ENCODE results near the gene CCDC9.
A peak's percentile ranks its signal among the peaks of the same experiment; 100 is the strongest.
"Not testable (repeated sequence)": the region's sequence is repeated elsewhere in the genome, so short reads cannot be mapped to it uniquely, and the experiment has no call there.

Gene CCDC9

GRCh38 chr19:47258434-47258833 lies 2.1 kb downstream of the CCDC9 start:
- Histone ChIP-seq H3K27ac (ENCODE audit: low read depth, low read length) (peak overlapping the region; percentile 90), H3K36me3 (ENCODE audit: control insufficient read depth, insufficient read depth, low read length) (peaks cover 30% of the 10 kb centered on the region), H3K4me1 (ENCODE audit: control insufficient read depth, insufficient read depth, low read length) (peaks cover 12% of the 10 kb centered on the region), H3K4me3 (ENCODE audit: low read length) (peak overlapping the region; percentile 59), H3K27me3 (ENCODE audit: control insufficient read depth, insufficient read depth, low read length) (no peaks in the 10 kb centered on the region), H3K9ac (ENCODE audit: low read length) (no peak overlapping the region)

GRCh38 chr19:47258895-47259555 lies 2.7 kb downstream of the CCDC9 start:
- Histone ChIP-seq H3K36me3 (ENCODE audit: control insufficient read depth, insufficient read depth, low read length) (peaks cover 30% of the 10 kb centered on the region), H3K9ac (ENCODE audit: low read length) (no peak overlapping the region), H3K4me3 (ENCODE audit: low read length) (no peak overlapping the region), H3K4me1 (ENCODE audit: control insufficient read depth, insufficient read depth, low read length) (peaks cover 12% of the 10 kb centered on the region), H3K27me3 (ENCODE audit: control insufficient read depth, insufficient read depth, low read length) (no peaks in the 10 kb centered on the region), H3K27ac (ENCODE audit: low read depth, low read length) (peak overlapping the region; percentile 90)

- peaks cover 12% of the 10 kb centered on the region for H3K4me1 ChIP-seq (ENCODE audit: control insufficient read depth, insufficient read depth, low read length)
- H3K27ac ChIP-seq (ENCODE audit: low read depth, low read length), result no peak overlapping the region
- H3K36me3 ChIP-seq (ENCODE audit: control insufficient read depth, insufficient read depth, low read length), result peaks cover 38% of the 10 kb centered on the region
- no peak overlapping the region for H3K9ac ChIP-seq (ENCODE audit: low read length)
- no peaks in the 10 kb centered on the region for H3K27me3 ChIP-seq (ENCODE audit: control insufficient read depth, insufficient read depth, low read length)
- no peak overlapping the region for H3K4me3 ChIP-seq (ENCODE audit: low read length)
Observed at GRCh38 chr19:47260476-47260875, 4.2 kb downstream of the CCDC9 start.

- not testable (repeated sequence) for H3K4me3 ChIP-seq (ENCODE audit: low read length); H3K27ac ChIP-seq (ENCODE audit: low read depth, low read length); H3K27me3 ChIP-seq (ENCODE audit: control insufficient read depth, insufficient read depth, low read length); H3K9ac ChIP-seq (ENCODE audit: low read length)
- Histone ChIP-seq H3K36me3 (ENCODE audit: control insufficient read depth, insufficient read depth, low read length) (peaks cover 43% of the 10 kb centered on the region), H3K4me1 (ENCODE audit: control insufficient read depth, insufficient read depth, low read length) (peaks cover 12% of the 10 kb centered on the region)
Observed at GRCh38 chr19:47261946-47262793, 5.8 kb downstream of the CCDC9 start.

GRCh38 chr19:47264629-47265028 lies 8.3 kb downstream of the CCDC9 start:
- Histone ChIP-seq H3K27ac (ENCODE audit: low read depth, low read length) (no peak overlapping the region), H3K36me3 (ENCODE audit: control insufficient read depth, insufficient read depth, low read length) (peaks cover 37% of the 10 kb centered on the region), H3K9ac (ENCODE audit: low read length) (no peak overlapping the region), H3K4me3 (ENCODE audit: low read length) (no peak overlapping the region), H3K27me3 (ENCODE audit: control insufficient read depth, insufficient read depth, low read length) (no peaks in the 10 kb centered on the region), H3K4me1 (ENCODE audit: control insufficient read depth, insufficient read depth, low read length) (no peaks in the 10 kb centered on the region)

GRCh38 chr19:47266401-47266941 lies 10.1 kb downstream of the CCDC9 start:
- Histone ChIP-seq H3K9ac (ENCODE audit: low read length) (no peak overlapping the region), H3K4me3 (ENCODE audit: low read length) (no peak overlapping the region), H3K27me3 (ENCODE audit: control insufficient read depth, insufficient read depth, low read length) (no peaks in the 10 kb centered on the region), H3K4me1 (ENCODE audit: control insufficient read depth, insufficient read depth, low read length) (no peaks in the 10 kb centered on the region), H3K27ac (ENCODE audit: low read depth, low read length) (no peak overlapping the region), H3K36me3 (ENCODE audit: control insufficient read depth, insufficient read depth, low read length) (peaks cover 34% of the 10 kb centered on the region)

- H3K27me3 ChIP-seq (ENCODE audit: control insufficient read depth, insufficient read depth, low read length), result no peaks in the 10 kb centered on the region
Observed at GRCh38 chr19:47267350-47267759, 11.0 kb downstream of the CCDC9 start.

GRCh38 chr19:47268028-47268427 lies 11.7 kb downstream of the CCDC9 start:
- Histone ChIP-seq H3K9ac (ENCODE audit: low read length) (no peak overlapping the region), H3K27ac (ENCODE audit: low read depth, low read length) (no peak overlapping the region), H3K36me3 (ENCODE audit: control insufficient read depth, insufficient read depth, low read length) (peaks cover 33% of the 10 kb centered on the region), H3K27me3 (ENCODE audit: control insufficient read depth, insufficient read depth, low read length) (no peaks in the 10 kb centered on the region), H3K4me3 (ENCODE audit: low read length) (no peak overlapping the region), H3K4me1 (ENCODE audit: control insufficient read depth, insufficient read depth, low read length) (no peaks in the 10 kb centered on the region)

More at GRCh38 chr19:47267350-47267759, 11.0 kb downstream of the CCDC9 start:
- Histone ChIP-seq H3K27ac (ENCODE audit: low read depth, low read length) (no peak overlapping the region), H3K36me3 (ENCODE audit: control insufficient read depth, insufficient read depth, low read length) (peaks cover 34% of the 10 kb centered on the region), H3K4me1 (ENCODE audit: control insufficient read depth, insufficient read depth, low read length) (no peaks in the 10 kb centered on the region), H3K9ac (ENCODE audit: low read length) (no peak overlapping the region), H3K4me3 (ENCODE audit: low read length) (no peak overlapping the region)

GRCh38 chr19:47269596-47269995 lies 13.3 kb downstream of the CCDC9 start:
- Histone ChIP-seq H3K9ac (ENCODE audit: low read length) (no peak overlapping the region), H3K27ac (ENCODE audit: low read depth, low read length) (no peak overlapping the region), H3K4me1 (ENCODE audit: control insufficient read depth, insufficient read depth, low read length) (no peaks in the 10 kb centered on the region), H3K27me3 (ENCODE audit: control insufficient read depth, insufficient read depth, low read length) (no peaks in the 10 kb centered on the region), H3K4me3 (ENCODE audit: low read length) (no peak overlapping the region), H3K36me3 (ENCODE audit: control insufficient read depth, insufficient read depth, low read length) (peaks cover 26% of the 10 kb centered on the region)

GRCh38 chr19:47270408-47270807 lies 14.1 kb downstream of the CCDC9 start:
- H3K4me3 ChIP-seq (ENCODE audit: low read length), result no peak overlapping the region
- no peaks in the 10 kb centered on the region for H3K27me3 ChIP-seq (ENCODE audit: control insufficient read depth, insufficient read depth, low read length)
- no peak overlapping the region for H3K27ac ChIP-seq (ENCODE audit: low read depth, low read length)
- peaks cover 2% of the 10 kb centered on the region for H3K4me1 ChIP-seq (ENCODE audit: control insufficient read depth, insufficient read depth, low read length)
- H3K36me3 ChIP-seq (ENCODE audit: control insufficient read depth, insufficient read depth, low read length), result peaks cover 23% of the 10 kb centered on the region
- H3K9ac ChIP-seq (ENCODE audit: low read length), result no peak overlapping the region

GRCh38 chr19:47271949-47272348 lies 15.6 kb downstream of the CCDC9 start:
- Histone ChIP-seq H3K27ac (ENCODE audit: low read depth, low read length) (no peak overlapping the region), H3K4me1 (ENCODE audit: control insufficient read depth, insufficient read depth, low read length) (peaks cover 12% of the 10 kb centered on the region), H3K4me3 (ENCODE audit: low read length) (no peak overlapping the region), H3K27me3 (ENCODE audit: control insufficient read depth, insufficient read depth, low read length) (no peaks in the 10 kb centered on the region), H3K9ac (ENCODE audit: low read length) (no peak overlapping the region), H3K36me3 (ENCODE audit: control insufficient read depth, insufficient read depth, low read length) (peaks cover 19% of the 10 kb centered on the region)

GRCh38 chr19:47272448-47273312 lies 16.4 kb downstream of the CCDC9 start:
- Histone ChIP-seq H3K4me3 (ENCODE audit: low read length) (peak overlapping the region; percentile 94), H3K4me1 (ENCODE audit: control insufficient read depth, insufficient read depth, low read length) (peaks cover 12% of the 10 kb centered on the region), H3K36me3 (ENCODE audit: control insufficient read depth, insufficient read depth, low read length) (peaks cover 14% of the 10 kb centered on the region), H3K9ac (ENCODE audit: low read length) (peak overlapping the region; percentile 62), H3K27ac (ENCODE audit: low read depth, low read length) (peak overlapping the region; percentile 100), H3K27me3 (ENCODE audit: control insufficient read depth, insufficient read depth, low read length) (no peaks in the 10 kb centered on the region)

All from rectal smooth muscle tissue (tissue), 1 donor.